ENCODE results near the gene ASCC3. TPM values are rescaled to one million over a fixed set of nuclear protein-coding genes. Genes with fewer than 3 reads are reported as not detected.

Gene ASCC3
- total RNA-seq, 1 donor from 2014 or later, result 42.0 TPM

DNA sequence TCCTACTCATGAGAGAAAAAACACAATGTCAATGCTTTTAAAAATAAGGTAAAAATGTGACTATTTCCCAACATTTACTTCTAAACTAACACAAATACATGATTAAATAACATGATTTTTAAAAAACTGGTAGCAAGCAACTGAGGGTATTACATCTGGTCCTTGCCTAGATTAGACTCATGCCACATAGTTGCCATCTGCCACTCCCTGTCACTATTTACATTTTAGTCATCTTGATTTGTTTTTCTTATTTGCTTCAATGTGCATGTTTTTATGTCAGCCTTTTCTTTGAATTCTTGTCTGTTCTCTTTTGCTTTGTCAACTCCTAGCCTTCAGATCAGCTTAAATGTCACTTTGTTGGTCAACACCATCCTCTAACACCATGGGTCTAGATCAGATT is 209.4 kb downstream of the ASCC3 start:
- H3K36me3 Mint-ChIP-seq (ENCODE audit: unreplicated experiment), result peaks cover 24% of the 10 kb centered on the region
- no peaks in the 10 kb centered on the region for H3K27me3 Mint-ChIP-seq (ENCODE audit: unreplicated experiment)
- no peaks in the 10 kb centered on the region for H3K9me3 Mint-ChIP-seq (ENCODE audit: unreplicated experiment)
- H3K27ac Mint-ChIP-seq (ENCODE audit: unreplicated experiment), result no peak overlapping the region
- H3K4me1 Mint-ChIP-seq (ENCODE audit: unreplicated experiment), result no peaks in the 10 kb centered on the region
- no peak overlapping the region for H3K4me3 Mint-ChIP-seq (ENCODE audit: unreplicated experiment)
- TF ChIP-seq, protein P1, sequence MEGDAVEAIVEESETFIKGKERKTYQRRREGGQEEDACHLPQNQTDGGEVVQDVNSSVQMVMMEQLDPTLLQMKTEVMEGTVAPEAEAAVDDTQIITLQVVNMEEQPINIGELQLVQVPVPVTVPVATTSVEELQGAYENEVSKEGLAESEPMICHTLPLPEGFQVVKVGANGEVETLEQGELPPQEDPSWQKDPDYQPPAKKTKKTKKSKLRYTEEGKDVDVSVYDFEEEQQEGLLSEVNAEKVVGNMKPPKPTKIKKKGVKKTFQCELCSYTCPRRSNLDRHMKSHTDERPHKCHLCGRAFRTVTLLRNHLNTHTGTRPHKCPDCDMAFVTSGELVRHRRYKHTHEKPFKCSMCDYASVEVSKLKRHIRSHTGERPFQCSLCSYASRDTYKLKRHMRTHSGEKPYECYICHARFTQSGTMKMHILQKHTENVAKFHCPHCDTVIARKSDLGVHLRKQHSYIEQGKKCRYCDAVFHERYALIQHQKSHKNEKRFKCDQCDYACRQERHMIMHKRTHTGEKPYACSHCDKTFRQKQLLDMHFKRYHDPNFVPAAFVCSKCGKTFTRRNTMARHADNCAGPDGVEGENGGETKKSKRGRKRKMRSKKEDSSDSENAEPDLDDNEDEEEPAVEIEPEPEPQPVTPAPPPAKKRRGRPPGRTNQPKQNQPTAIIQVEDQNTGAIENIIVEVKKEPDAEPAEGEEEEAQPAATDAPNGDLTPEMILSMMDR (IDR thresholded peaks at IDR 0.05), result no peak
- DNase-seq (ENCODE audit: extremely low spot score, unreplicated experiment), result no peak

GRCh38 chr6:100670056-100670455 is 211.1 kb downstream of the ASCC3 start:
- no peaks in the 10 kb centered on the region for H3K9me3 Mint-ChIP-seq (ENCODE audit: unreplicated experiment)
- H3K27me3 Mint-ChIP-seq (ENCODE audit: unreplicated experiment), result no peaks in the 10 kb centered on the region
- H3K27ac Mint-ChIP-seq (ENCODE audit: unreplicated experiment), result no peak overlapping the region
- no peak overlapping the region for H3K4me3 Mint-ChIP-seq (ENCODE audit: unreplicated experiment)
- peaks cover 24% of the 10 kb centered on the region for H3K36me3 Mint-ChIP-seq (ENCODE audit: unreplicated experiment)
- no peak for DNase-seq (ENCODE audit: extremely low spot score, unreplicated experiment)
- no peaks in the 10 kb centered on the region for H3K4me1 Mint-ChIP-seq (ENCODE audit: unreplicated experiment)
- TF ChIP-seq, protein P1 (IDR thresholded peaks at IDR 0.05), result no peak

DNA sequence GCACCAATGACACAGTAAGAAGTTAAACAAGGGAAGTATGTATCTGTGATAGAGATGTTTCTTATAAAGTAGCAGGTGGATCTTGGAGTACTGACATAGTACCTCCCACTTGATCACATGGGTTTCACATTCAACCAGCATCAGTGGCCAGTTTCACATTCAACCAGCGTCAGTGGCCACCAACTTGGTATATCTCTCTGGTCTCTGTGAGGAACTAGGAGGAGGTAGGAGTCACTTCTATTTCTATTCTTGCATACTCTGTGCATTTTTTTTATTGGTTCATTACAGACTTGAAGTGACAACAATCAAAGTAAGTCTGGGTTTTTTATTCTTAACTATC is 216.1 kb downstream of the ASCC3 start:
- H3K9me3 Mint-ChIP-seq (ENCODE audit: unreplicated experiment), result no peaks in the 10 kb centered on the region
- no peak for DNase-seq (ENCODE audit: extremely low spot score, unreplicated experiment)
- TF ChIP-seq, protein P1 (IDR thresholded peaks at IDR 0.05), result no peak
- H3K4me1 Mint-ChIP-seq (ENCODE audit: unreplicated experiment), result peaks cover 7% of the 10 kb centered on the region
- H3K4me3 Mint-ChIP-seq (ENCODE audit: unreplicated experiment), result no peak overlapping the region
- no peaks in the 10 kb centered on the region for H3K27me3 Mint-ChIP-seq (ENCODE audit: unreplicated experiment)
- no peak overlapping the region for H3K27ac Mint-ChIP-seq (ENCODE audit: unreplicated experiment)
- H3K36me3 Mint-ChIP-seq (ENCODE audit: unreplicated experiment), result peaks cover 13% of the 10 kb centered on the region

GRCh38 chr6:100664274-100665040 is 216.7 kb downstream of the ASCC3 start:
- no peak for DNase-seq (ENCODE audit: extremely low spot score, unreplicated experiment)
- Mint-ChIP-seq H3K27ac (ENCODE audit: unreplicated experiment) (no peak overlapping the region), H3K36me3 (ENCODE audit: unreplicated experiment) (peaks cover 10% of the 10 kb centered on the region), H3K4me3 (ENCODE audit: unreplicated experiment) (no peak overlapping the region), H3K9me3 (ENCODE audit: unreplicated experiment) (no peaks in the 10 kb centered on the region), H3K27me3 (ENCODE audit: unreplicated experiment) (no peaks in the 10 kb centered on the region), H3K4me1 (ENCODE audit: unreplicated experiment) (peaks cover 7% of the 10 kb centered on the region)
- TF ChIP-seq, protein P1 (IDR thresholded peaks at IDR 0.05), result peak; percentile 68

DNA sequence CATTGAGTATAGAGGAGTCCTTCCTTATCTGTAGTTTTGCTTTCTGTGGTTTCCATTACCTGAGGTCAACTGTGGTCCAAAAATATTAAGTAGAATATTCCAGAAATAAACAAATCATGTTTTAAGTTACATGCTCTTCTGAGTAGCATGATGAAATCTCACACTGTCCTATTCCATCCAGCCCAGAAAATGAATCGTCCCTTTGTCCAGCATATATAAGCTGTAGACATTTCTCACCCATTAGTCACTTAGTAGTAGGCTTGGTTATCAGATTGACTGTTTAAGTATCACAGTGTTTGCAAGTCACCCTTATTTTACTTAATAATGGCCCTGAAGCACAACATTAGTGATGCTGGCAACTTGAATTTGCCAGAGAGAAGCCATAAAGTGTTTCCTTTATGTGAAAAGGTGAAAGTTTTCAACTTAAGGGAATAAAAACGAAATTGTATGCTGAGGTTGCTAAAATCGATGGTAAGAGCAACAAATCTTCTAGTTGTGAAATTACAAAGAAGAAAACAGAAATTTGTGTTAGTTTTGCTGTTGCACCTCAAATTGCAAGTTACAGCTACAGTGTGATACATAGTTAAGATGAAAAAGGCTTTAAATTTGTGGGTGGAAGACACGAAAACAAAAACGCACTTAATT is 217.8 kb downstream of the ASCC3 start:
- Mint-ChIP-seq H3K4me3 (ENCODE audit: unreplicated experiment) (no peak overlapping the region), H3K4me1 (ENCODE audit: unreplicated experiment) (peaks cover 7% of the 10 kb centered on the region), H3K36me3 (ENCODE audit: unreplicated experiment) (peaks cover 9% of the 10 kb centered on the region), H3K9me3 (ENCODE audit: unreplicated experiment) (no peaks in the 10 kb centered on the region), H3K27ac (ENCODE audit: unreplicated experiment) (no peak overlapping the region), H3K27me3 (ENCODE audit: unreplicated experiment) (no peaks in the 10 kb centered on the region)
- TF ChIP-seq, protein P1 (IDR thresholded peaks at IDR 0.05), result no peak
- DNase-seq (ENCODE audit: extremely low spot score, unreplicated experiment), result no peak
